ENCODE results near the gene TMEM86A.
"Not testable (repeated sequence)": the region's sequence is repeated elsewhere in the genome, so short reads cannot be mapped to it uniquely, and the experiment has no call there.

The TMEM86A gene

GRCh38 chr11:18657673-18658072, 40.9 kb upstream of the TMEM86A start:
- H2BK120ac ChIP-seq (ENCODE audit: low read depth, low read length), result no peak overlapping the region
- H3K36me3 ChIP-seq (ENCODE audit: control insufficient read depth in 1 of 2, insufficient read depth in 2 of 2, low read depth in 1 of 2, low read length in 2 of 2), result no peaks in the 10 kb centered on the region
- H3K14ac ChIP-seq (ENCODE audit: low read length in 2 of 2), result no peak overlapping the region
- no peak overlapping the region for H2BK5ac ChIP-seq (ENCODE audit: low read depth, low read length, poor library complexity, severe bottlenecking)
- no peak overlapping the region for H3K9ac ChIP-seq (ENCODE audit: low read length)
- no peak overlapping the region for H3K18ac ChIP-seq (ENCODE audit: low read depth in 1 of 2, low read length in 2 of 2)
- no peaks in the 10 kb centered on the region for H3K9me3 ChIP-seq (ENCODE audit: control insufficient read depth, low read length)
- H2BK12ac ChIP-seq (ENCODE audit: low read length in 2 of 2), result no peak overlapping the region
- H3K4ac ChIP-seq (ENCODE audit: low read depth in 1 of 2, low read length in 2 of 2), result no peak overlapping the region
- H4K8ac ChIP-seq (ENCODE audit: low read length), result no peak overlapping the region
- WGBS, result 94% methylated on average over 5 of the region's 5 CpGs
- no peak overlapping the region for H2AFZ ChIP-seq (ENCODE audit: low read depth, low read length)
- H3K4me3 ChIP-seq (ENCODE audit: insufficient read depth in 1 of 2, low read depth in 1 of 2, low read length in 2 of 2), result no peak overlapping the region
- H3K4me1 ChIP-seq (ENCODE audit: control insufficient read depth, insufficient read depth, low read depth, low read length), result no peaks in the 10 kb centered on the region
- no peak overlapping the region for H3K23ac ChIP-seq (ENCODE audit: low read length in 2 of 2)
- H3K4me2 ChIP-seq (ENCODE audit: low read length, poor library complexity, severe bottlenecking), result no peak overlapping the region
- H3K27ac ChIP-seq (ENCODE audit: low read length, poor library complexity, severe bottlenecking), result no peak overlapping the region
- DNase-seq, result no peak
- no peak overlapping the region for H4K91ac ChIP-seq (ENCODE audit: low read length)
- H2AK5ac ChIP-seq (ENCODE audit: low read length, severe bottlenecking), result no peak overlapping the region
- H3K79me1 ChIP-seq (replicated peaks; ENCODE audit: low read length, poor library complexity, severe bottlenecking), result no peaks in the 10 kb centered on the region
- H3K27me3 ChIP-seq (ENCODE audit: control insufficient read depth in 1 of 2, insufficient read depth in 1 of 2, low read length in 2 of 2), result no peaks in the 10 kb centered on the region
- H2BK15ac ChIP-seq (ENCODE audit: low read depth, poor library complexity, severe bottlenecking), result no peak overlapping the region

- H4K8ac ChIP-seq (ENCODE audit: low read length); H3K4me1 ChIP-seq (ENCODE audit: control insufficient read depth, insufficient read depth, low read depth, low read length); H3K79me1 ChIP-seq (replicated peaks; ENCODE audit: low read length, poor library complexity, severe bottlenecking); H3K36me3 ChIP-seq (ENCODE audit: control insufficient read depth in 1 of 2, insufficient read depth in 2 of 2, low read depth in 1 of 2, low read length in 2 of 2); H2BK5ac ChIP-seq (ENCODE audit: low read depth, low read length, poor library complexity, severe bottlenecking); H3K9me3 ChIP-seq (ENCODE audit: control insufficient read depth, low read length); H3K14ac ChIP-seq (ENCODE audit: low read length in 2 of 2); H4K91ac ChIP-seq (ENCODE audit: low read length); H2BK15ac ChIP-seq (ENCODE audit: low read depth, poor library complexity, severe bottlenecking); H2AFZ ChIP-seq (ENCODE audit: low read depth, low read length); H3K4me2 ChIP-seq (ENCODE audit: low read length, poor library complexity, severe bottlenecking); H2BK120ac ChIP-seq (ENCODE audit: low read depth, low read length); H3K27me3 ChIP-seq (ENCODE audit: control insufficient read depth in 1 of 2, insufficient read depth in 1 of 2, low read length in 2 of 2); DNase-seq; H3K4ac ChIP-seq (ENCODE audit: low read depth in 1 of 2, low read length in 2 of 2); H3K23ac ChIP-seq (ENCODE audit: low read length in 2 of 2); H3K27ac ChIP-seq (ENCODE audit: low read length, poor library complexity, severe bottlenecking); H2BK12ac ChIP-seq (ENCODE audit: low read length in 2 of 2); H3K18ac ChIP-seq (ENCODE audit: low read depth in 1 of 2, low read length in 2 of 2); H3K9ac ChIP-seq (ENCODE audit: low read length); H3K4me3 ChIP-seq (ENCODE audit: insufficient read depth in 1 of 2, low read depth in 1 of 2, low read length in 2 of 2); H2AK5ac ChIP-seq (ENCODE audit: low read length, severe bottlenecking): not testable (repeated sequence)
- WGBS, result 90% methylated on average over 9 of the region's 10 CpGs
Measured at GRCh38 chr11:18665353-18665872, 33.2 kb upstream of the TMEM86A start.

- no peaks in the 10 kb centered on the region for H3K4me1 ChIP-seq (ENCODE audit: control insufficient read depth, insufficient read depth, low read depth, low read length)
- no peaks in the 10 kb centered on the region for H3K79me1 ChIP-seq (replicated peaks; ENCODE audit: low read length, poor library complexity, severe bottlenecking)
- no peak overlapping the region for H2BK5ac ChIP-seq (ENCODE audit: low read depth, low read length, poor library complexity, severe bottlenecking)
- H3K9ac ChIP-seq (ENCODE audit: low read length), result no peak overlapping the region
- no peak overlapping the region for H2BK12ac ChIP-seq (ENCODE audit: low read length in 2 of 2)
- no peak overlapping the region for H3K14ac ChIP-seq (ENCODE audit: low read length in 2 of 2)
- H3K36me3 ChIP-seq (ENCODE audit: control insufficient read depth in 1 of 2, insufficient read depth in 2 of 2, low read depth in 1 of 2, low read length in 2 of 2), result no peaks in the 10 kb centered on the region
- H2AK5ac ChIP-seq (ENCODE audit: low read length, severe bottlenecking), result no peak overlapping the region
- no peak overlapping the region for H3K18ac ChIP-seq (ENCODE audit: low read depth in 1 of 2, low read length in 2 of 2)
- H2BK120ac ChIP-seq (ENCODE audit: low read depth, low read length), result no peak overlapping the region
- H3K23ac ChIP-seq (ENCODE audit: low read length in 2 of 2), result no peak overlapping the region
- no peak overlapping the region for H3K27ac ChIP-seq (ENCODE audit: low read length, poor library complexity, severe bottlenecking)
- no peaks in the 10 kb centered on the region for H3K9me3 ChIP-seq (ENCODE audit: control insufficient read depth, low read length)
- H2BK15ac ChIP-seq (ENCODE audit: low read depth, poor library complexity, severe bottlenecking), result no peak overlapping the region
- H4K8ac ChIP-seq (ENCODE audit: low read length), result no peak overlapping the region
- peaks cover 0 to 7% of the 10 kb centered on the region in 2 experiments for H3K27me3 ChIP-seq (ENCODE audit: control insufficient read depth in 1 of 2, insufficient read depth in 1 of 2, low read length in 2 of 2)
- no peak for DNase-seq
- WGBS, result 96% methylated on average over 4 of the region's 4 CpGs
- H3K4me3 ChIP-seq (ENCODE audit: insufficient read depth in 1 of 2, low read depth in 1 of 2, low read length in 2 of 2), result no peak overlapping the region
- no peak overlapping the region for H2AFZ ChIP-seq (ENCODE audit: low read depth, low read length)
- H3K4ac ChIP-seq (ENCODE audit: low read depth in 1 of 2, low read length in 2 of 2), result no peak overlapping the region
- H3K4me2 ChIP-seq (ENCODE audit: low read length, poor library complexity, severe bottlenecking), result no peak overlapping the region
- no peak overlapping the region for H4K91ac ChIP-seq (ENCODE audit: low read length)
Measured at GRCh38 chr11:18668131-18668530, 30.4 kb upstream of the TMEM86A start.

- 57% methylated on average over 1 of the region's 2 CpGs for WGBS
- H2BK5ac ChIP-seq (ENCODE audit: low read depth, low read length, poor library complexity, severe bottlenecking), result no peak overlapping the region
Measured at GRCh38 chr11:18669219-18669596, 29.4 kb upstream of the TMEM86A start.

More at GRCh38 chr11:18669219-18669596, 29.4 kb upstream of the TMEM86A start:
- no peak overlapping the region for H2BK120ac ChIP-seq (ENCODE audit: low read depth, low read length)
- no peak overlapping the region for H3K27ac ChIP-seq (ENCODE audit: low read length, poor library complexity, severe bottlenecking)
- H3K18ac ChIP-seq (ENCODE audit: low read depth in 1 of 2, low read length in 2 of 2), result no peak overlapping the region
- H3K14ac ChIP-seq (ENCODE audit: low read length in 2 of 2), result no peak overlapping the region
- H3K23ac ChIP-seq (ENCODE audit: low read length in 2 of 2), result no peak overlapping the region
- H3K79me1 ChIP-seq (replicated peaks; ENCODE audit: low read length, poor library complexity, severe bottlenecking), result no peaks in the 10 kb centered on the region
- H3K4ac ChIP-seq (ENCODE audit: low read depth in 1 of 2, low read length in 2 of 2), result no peak overlapping the region
- no peak overlapping the region for H2AK5ac ChIP-seq (ENCODE audit: low read length, severe bottlenecking)
- no peak overlapping the region for H3K4me2 ChIP-seq (ENCODE audit: low read length, poor library complexity, severe bottlenecking)
- DNase-seq, result no peak
- peaks cover 0 to 7% of the 10 kb centered on the region in 2 experiments for H3K27me3 ChIP-seq (ENCODE audit: control insufficient read depth in 1 of 2, insufficient read depth in 1 of 2, low read length in 2 of 2)
- H3K9ac ChIP-seq (ENCODE audit: low read length), result peak overlapping the region; percentile 40
- H3K4me3 ChIP-seq (ENCODE audit: insufficient read depth in 1 of 2, low read depth in 1 of 2, low read length in 2 of 2), result peak overlapping the region in 1 of 2 experiments; percentile 13
- H4K91ac ChIP-seq (ENCODE audit: low read length), result no peak overlapping the region
- no peak overlapping the region for H2AFZ ChIP-seq (ENCODE audit: low read depth, low read length)
- H2BK15ac ChIP-seq (ENCODE audit: low read depth, poor library complexity, severe bottlenecking), result no peak overlapping the region
- H3K36me3 ChIP-seq (ENCODE audit: control insufficient read depth in 1 of 2, insufficient read depth in 2 of 2, low read depth in 1 of 2, low read length in 2 of 2), result no peaks in the 10 kb centered on the region
- H3K9me3 ChIP-seq (ENCODE audit: control insufficient read depth, low read length), result no peaks in the 10 kb centered on the region
- H2BK12ac ChIP-seq (ENCODE audit: low read length in 2 of 2), result no peak overlapping the region
- no peak overlapping the region for H4K8ac ChIP-seq (ENCODE audit: low read length)
- no peaks in the 10 kb centered on the region for H3K4me1 ChIP-seq (ENCODE audit: control insufficient read depth, insufficient read depth, low read depth, low read length)
